T-cell (primary cell): ENCODE measurements around the gene SASH3. TPM values are rescaled to one million over a fixed set of nuclear protein-coding genes. Genes with fewer than 3 reads are reported as not detected.

Source experiments
- total RNA-seq, 35 experiments: library from RNA in 6 of 35; stranded (reverse) in 6 of 35; fragments of 120-200 nt in 1 of 35; gene quantifications; one replicate each; pipeline versions ENCODE4 v1.2.1 to v1.2.4 and lab custom pipeline; 2013 to 2026

SASH3 gene
- total RNA-seq, 5 donors from 2014 or later (not counting 1 experiment from before 2014, with no cell fraction given): 102 to 163 (median 142) TPM

Other genes starting within 250 kb of the SASH3 start
- 1 to 10 TPM; 2.2 to 4.6 (median 3.0) TPM for gene OCRL, start 239.7 kb upstream of the SASH3 start, total RNA-seq
- under 1 TPM in 1 of 5 donors, not detected in 4; 0.06 TPM for gene APLN, start 125.0 kb upstream of the SASH3 start, total RNA-seq
- under 1 TPM in 4 of 5 donors, not detected in 1; 0.20 to 0.84 (median 0.37) TPM for gene XPNPEP2, start 41.0 kb upstream of the SASH3 start, total RNA-seq
- 1 to 10 TPM; 3.3 to 7.9 (median 7.3) TPM for gene ZDHHC9, start 63.9 kb downstream of the SASH3 start, total RNA-seq
- 10 to 100 TPM; 10.7 to 21.7 (median 18.7) TPM for gene UTP14A, start 126.2 kb downstream of the SASH3 start, total RNA-seq
- gene BCORL1, start 202.7 kb downstream of the SASH3 start, total RNA-seq: 10 to 100 TPM in 4 of 5 donors, 1 to 10 TPM in 1; 8.7 to 13.5 (median 12.3) TPM